MCF 10A (cell line): ENCODE results near the gene COX4I2. TPM values are rescaled to one million over a fixed set of nuclear protein-coding genes. Genes with fewer than 3 reads are reported as not detected.

ENCODE experiments used
- BruUV-seq: library from RNA; stranded (reverse); fragments of 400-500 nt; replicated peaks from 2 replicates; lab custom pipeline; 2021; lab: Mats Ljungman, UMichigan
- CTCF ChIA-PET: fragments of 300-600 bp; sonication (Branson Sonifier 250); formaldehyde crosslinking; extraction: SDS; loops from one replicate; lab custom pipeline; 2021; ENCODE audit warnings: antibody characterized with exemption, inconsistent platforms; lab: Yijun Ruan, JAX
- POLR2A ChIA-PET: fragments of 300-600, 350-650 bp; sonication (Branson Sonifier 250); formaldehyde crosslinking; extraction: SDS; loops from one replicate; lab custom pipeline; 2020; ENCODE audit warnings: antibody characterized with exemption, inconsistent platforms; lab: Yijun Ruan, JAX
- DNase-seq: peaks from one replicate; pipeline ENCODE4 v3.0.0-alpha.2; 2018; ENCODE audit not compliant: unreplicated experiment
- H3K27ac Mint-ChIP-seq: one replicate; pipeline ENCODE4 v1.8.0; 2022; ENCODE audit warnings: mild to moderate bottlenecking, low read depth, mixed read lengths; ENCODE audit not compliant: unreplicated experiment
- H3K27me3 Mint-ChIP-seq: one replicate; pipeline ENCODE4 v1.8.0; 2022; ENCODE audit warnings: mixed read lengths; ENCODE audit not compliant: insufficient read depth, unreplicated experiment
- H3K36me3 Mint-ChIP-seq: one replicate; pipeline ENCODE4 v1.8.0; 2022; ENCODE audit warnings: mild to moderate bottlenecking, moderate library complexity, mixed read lengths; ENCODE audit not compliant: insufficient read depth, unreplicated experiment
- H3K4me1 Mint-ChIP-seq: one replicate; pipeline ENCODE4 v1.8.0; 2022; ENCODE audit warnings: mixed read lengths; ENCODE audit not compliant: insufficient read depth, unreplicated experiment
- H3K4me3 Mint-ChIP-seq: one replicate; pipeline ENCODE4 v1.8.0; 2022; ENCODE audit warnings: mild to moderate bottlenecking, moderate library complexity, mixed read lengths; ENCODE audit not compliant: unreplicated experiment
- H3K9me3 Mint-ChIP-seq: one replicate; pipeline ENCODE4 v1.8.0; 2022; ENCODE audit warnings: mixed read lengths; ENCODE audit not compliant: unreplicated experiment
- CTCF ChIP-seq: fragments of 200-600 bp; IDR thresholded peaks from one replicate; pipeline ENCODE4 v1.8.0; 2022; ENCODE audit warnings: antibody characterized with exemption, mild to moderate bottlenecking; ENCODE audit not compliant: unreplicated experiment
- intact Hi-C: fragments of 100-400 bp; cut with micrococcal nuclease; formaldehyde crosslinking; loops from 2 replicates; pipeline ENCODE4 v1.14.1; 2022
- total RNA-seq: library from RNA; stranded (reverse); gene quantifications from 2 replicates; pipeline ENCODE4 v1.2.3, GENCODE V29; 2022

Gene COX4I2
- total RNA-seq, 1 experiment from 2014 or later = not detected

- H3K36me3 Mint-ChIP-seq = peaks cover 75% of the 10 kb centered on the region
- H3K27ac Mint-ChIP-seq = peak overlapping the region; percentile 60
- POLR2A ChIA-PET = interaction anchor here (0.6 to 7.9 kb wide), 13 partner anchors 9 to 64 kb away, joined by 3 to 94 read pairs (median 5); partner anchors contain the start of genes BCL2L1 and TPX2
- H3K4me1 Mint-ChIP-seq = peaks cover 51% of the 10 kb centered on the region
- H3K9me3 Mint-ChIP-seq = no peaks in the 10 kb centered on the region
- H3K4me3 Mint-ChIP-seq = peak overlapping the region; percentile 63
- TF ChIP-seq CTCF = no peak
- no peaks in the 10 kb centered on the region for H3K27me3 Mint-ChIP-seq
- CTCF ChIA-PET = interaction anchor here (0.6 to 13.5 kb wide), 12 partner anchors 13 to 214 kb away, joined by 3 to 174 read pairs (median 4); partner anchors contain the start of gene BCL2L1
- TSS peak; percentile 44 for BruUV-seq
- intact Hi-C loops = loop anchor here (5.0 kb wide), 1 partner anchor 47 kb away; the partner anchor contains the start of gene BCL2L1
- peak; percentile 83 for DNase-seq
Observed at GRCh38 chr20:31674895-31675827, 37.4 kb downstream of the COX4I2 start.

GRCh38 chr20:31675828-31676608 lies 38.3 kb downstream of the COX4I2 start:
- ChIA-PET CTCF (interaction anchor here (0.6 to 13.5 kb wide), 10 partner anchors 14 to 118 kb away, joined by 3 to 174 read pairs (median 4); partner anchors contain the start of gene BCL2L1), POLR2A (interaction anchor here (0.8 to 7.9 kb wide), 7 partner anchors 9 to 47 kb away, joined by 3 to 94 read pairs (median 8); partner anchors contain the start of gene BCL2L1)
- H3K9me3 Mint-ChIP-seq = no peaks in the 10 kb centered on the region
- BruUV-seq = no TSS peak
- peak overlapping the region; percentile 63 for H3K4me3 Mint-ChIP-seq
- H3K27ac Mint-ChIP-seq = peak overlapping the region; percentile 60
- TF ChIP-seq CTCF = no peak
- intact Hi-C loops = loop anchor here (5.0 kb wide), 1 partner anchor 46 kb away; the partner anchor contains the start of gene BCL2L1
- peaks cover 58% of the 10 kb centered on the region for H3K4me1 Mint-ChIP-seq
- H3K27me3 Mint-ChIP-seq = no peaks in the 10 kb centered on the region
- peak; percentile 55 for DNase-seq
- peaks cover 81% of the 10 kb centered on the region for H3K36me3 Mint-ChIP-seq

- intact Hi-C loops = loop anchor here (5.0 kb wide), 1 partner anchor 46 kb away; the partner anchor contains the start of gene BCL2L1
- POLR2A ChIA-PET = interaction anchor here (1.2 to 7.9 kb wide), 6 partner anchors 8 to 47 kb away, joined by 3 to 94 read pairs (median 15); partner anchors contain the start of gene BCL2L1
Observed at GRCh38 chr20:31676609-31676989, 38.9 kb downstream of the COX4I2 start.

More at GRCh38 chr20:31676609-31676989, 38.9 kb downstream of the COX4I2 start:
- no peak for TF ChIP-seq CTCF
- Mint-ChIP-seq H3K9me3 (no peaks in the 10 kb centered on the region), H3K27ac (peak overlapping the region; percentile 66), H3K4me1 (peaks cover 61% of the 10 kb centered on the region), H3K4me3 (no peak overlapping the region), H3K27me3 (no peaks in the 10 kb centered on the region), H3K36me3 (peaks cover 76% of the 10 kb centered on the region)
- no peak for DNase-seq
- CTCF ChIA-PET = interaction anchor here (0.6 to 13.5 kb wide), 10 partner anchors 14 to 114 kb away, joined by 3 to 174 read pairs (median 4); partner anchors contain the start of gene BCL2L1
- no TSS peak for BruUV-seq
